NOMO-1 treated with dmso at 0.1 percent for 144 hours (cell line): ENCODE measurements around the gene CD207.
"Not testable (repeated sequence)": the region's sequence is repeated elsewhere in the genome, so short reads cannot be mapped to it uniquely, and the experiment has no call there.

ENCODE experiments used
- DNase-seq: peaks from one replicate; lab custom pipeline; 2025; ENCODE audit not compliant: unreplicated experiment; lab: John Stamatoyannopoulos, UW

Gene CD207

DNA sequence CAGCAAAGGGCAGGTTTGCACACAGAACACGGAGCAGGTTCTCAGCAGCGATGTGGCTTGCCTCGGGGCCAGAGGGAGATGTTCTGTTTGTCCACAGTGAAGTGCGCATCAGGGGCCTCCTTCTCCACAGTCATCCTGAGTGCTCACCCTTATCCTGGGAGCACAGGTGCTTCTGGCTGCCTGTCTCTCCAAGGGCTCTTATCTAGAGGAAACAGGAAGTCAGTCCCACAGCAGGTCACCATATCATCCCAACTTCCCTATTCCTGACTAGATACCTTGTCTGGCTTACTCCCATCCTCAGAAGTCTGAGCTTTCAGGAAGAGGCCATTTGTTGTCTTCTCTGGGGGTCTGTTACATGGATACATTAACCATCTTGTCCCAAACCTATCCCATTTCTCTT lies at the start of gene CD207:
CD207 (minus strand) TSS at position 174 of the 400 bp plus-strand sequence; CDS start at position 134, 40 bp downstream.
- DNase-seq, result no peak

DNA sequence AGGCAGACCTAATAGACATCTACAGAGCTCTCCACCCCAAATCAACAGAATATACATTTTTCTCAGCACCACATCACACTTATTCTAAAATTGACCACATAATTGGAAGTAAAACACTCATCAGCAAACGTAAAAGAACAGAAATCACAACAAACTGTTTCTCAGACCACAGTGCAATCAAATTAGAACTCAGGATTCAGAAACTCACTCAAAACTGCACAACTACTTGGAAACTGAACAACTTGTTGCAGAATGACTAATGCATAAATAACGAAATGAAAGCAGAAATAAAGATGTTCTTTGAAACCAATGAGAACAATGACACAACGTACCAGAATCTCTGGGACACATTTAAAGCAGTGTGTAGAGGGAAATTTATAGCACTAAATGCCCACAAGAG lies 42.9 kb upstream of the CD207 start:
- not testable (repeated sequence) for DNase-seq

DNA sequence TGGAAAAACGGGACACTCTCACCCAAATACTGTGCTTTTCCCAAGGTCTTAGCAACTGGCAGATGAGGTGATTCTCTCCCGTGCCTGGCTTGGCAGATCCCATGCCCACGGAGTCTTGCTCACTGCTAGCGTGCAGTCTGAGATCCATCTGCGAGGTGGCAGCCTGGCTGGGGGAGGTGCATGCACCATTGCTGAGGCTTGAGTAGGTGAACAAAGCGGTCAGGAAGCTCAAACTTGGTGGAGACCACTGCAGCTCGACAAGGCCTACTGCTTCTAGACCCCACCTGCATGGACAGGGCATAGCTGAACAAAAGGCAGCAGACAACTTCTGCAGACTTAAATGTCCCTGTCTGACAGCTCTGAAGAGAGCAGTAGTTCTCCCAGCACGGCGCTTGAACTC lies 40.5 kb upstream of the CD207 start:
- DNase-seq, result not testable (repeated sequence)

DNA sequence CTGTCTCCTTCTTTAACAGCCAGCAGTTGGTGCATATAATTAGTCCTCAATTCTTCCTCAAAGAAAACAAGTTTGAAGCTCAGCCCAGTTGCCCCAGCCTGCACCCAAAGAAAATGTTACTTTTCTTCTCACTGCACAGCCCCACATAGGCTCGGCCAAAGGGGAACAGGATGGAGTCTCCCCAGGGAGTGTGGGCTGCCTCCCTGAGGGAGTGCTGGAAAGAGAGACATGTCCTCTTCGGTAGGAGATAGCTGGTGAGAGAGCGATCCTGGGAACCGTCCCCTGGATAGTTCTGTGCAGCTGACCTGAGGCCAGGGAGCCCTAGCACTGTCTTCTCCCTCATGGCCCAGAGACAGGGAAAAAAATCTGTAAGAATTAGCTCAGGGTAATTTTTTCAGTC lies 37.9 kb upstream of the CD207 start:
- no peak for DNase-seq

DNA sequence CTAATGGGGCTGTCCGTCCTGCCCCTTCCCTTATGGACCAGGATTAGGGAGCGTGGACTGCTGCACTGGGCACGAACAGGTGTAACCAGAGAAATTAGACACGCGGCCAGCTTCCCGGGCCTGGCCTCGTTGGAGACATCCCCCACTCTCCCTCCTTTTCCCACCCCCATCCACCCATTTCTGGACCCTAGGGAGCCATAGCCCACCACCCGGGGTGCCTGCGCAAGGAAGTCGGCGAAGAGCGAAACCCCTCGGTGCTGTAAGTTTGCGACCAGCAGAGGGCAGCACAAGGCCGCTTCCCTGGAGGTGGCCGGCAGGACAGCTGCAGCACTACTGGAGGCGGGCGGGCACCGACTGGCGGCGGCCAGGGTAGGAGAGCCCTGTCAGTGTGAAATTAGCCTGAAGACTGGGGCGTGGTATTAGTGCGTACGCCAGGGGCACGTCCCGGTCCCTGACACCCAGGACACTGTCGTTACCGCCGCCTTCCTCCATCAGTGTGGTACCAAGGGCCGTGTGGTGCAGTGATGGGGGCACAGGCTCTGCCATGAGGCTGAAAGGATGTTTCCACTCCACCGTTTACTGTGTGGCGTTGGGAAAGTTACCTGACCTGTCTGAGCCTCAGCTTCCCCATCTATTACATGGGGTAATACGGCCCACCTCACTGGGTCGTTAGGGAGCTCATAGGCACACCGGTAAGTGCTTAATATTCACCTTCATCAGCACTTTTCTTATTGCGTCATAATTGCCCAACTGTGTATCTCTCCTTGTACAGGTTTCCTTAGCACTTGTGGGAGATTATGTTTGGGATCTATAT lies 36.0 kb upstream of the CD207 start:
- DNase-seq, result peak; percentile 67

DNA sequence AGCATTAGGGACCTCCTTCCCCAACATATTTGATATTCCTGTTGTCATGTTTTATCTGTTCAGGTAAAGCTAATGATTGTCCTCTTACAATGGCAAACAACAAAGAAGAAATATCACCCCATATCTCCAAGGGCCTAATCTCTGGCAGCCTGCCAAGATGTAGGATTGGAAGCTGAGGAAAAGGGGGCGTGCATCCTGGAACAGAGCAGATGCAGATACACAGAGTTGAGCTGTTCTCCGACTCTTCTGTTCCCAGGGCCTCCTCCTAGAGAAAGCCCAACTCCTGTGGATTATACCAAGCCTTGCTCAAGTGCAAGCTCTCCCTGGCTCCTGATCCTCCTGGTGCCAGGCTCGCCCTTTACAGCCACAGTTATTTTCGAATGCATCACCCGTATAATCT lies 35.2 kb upstream of the CD207 start:
- no peak for DNase-seq

DNA sequence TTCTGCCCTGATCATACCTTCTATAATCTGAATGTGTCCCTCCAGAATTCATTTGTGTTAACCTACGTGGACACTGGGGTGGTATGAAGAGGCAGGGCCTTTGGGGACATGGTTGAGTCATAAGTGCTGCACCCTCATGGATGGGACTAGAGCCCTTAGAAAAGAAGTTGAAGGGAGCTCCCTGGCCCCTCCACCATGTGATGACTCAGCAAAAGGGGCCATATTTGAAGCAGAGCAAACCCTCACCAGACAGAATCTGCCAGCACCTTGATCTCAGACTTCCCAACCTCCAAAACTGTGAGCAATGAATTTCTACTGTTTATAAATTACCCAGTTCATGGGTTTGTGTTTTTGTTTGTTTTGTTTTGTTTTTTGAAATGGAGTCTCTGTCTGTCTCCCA lies 33.4 kb upstream of the CD207 start:
- no peak for DNase-seq

DNA sequence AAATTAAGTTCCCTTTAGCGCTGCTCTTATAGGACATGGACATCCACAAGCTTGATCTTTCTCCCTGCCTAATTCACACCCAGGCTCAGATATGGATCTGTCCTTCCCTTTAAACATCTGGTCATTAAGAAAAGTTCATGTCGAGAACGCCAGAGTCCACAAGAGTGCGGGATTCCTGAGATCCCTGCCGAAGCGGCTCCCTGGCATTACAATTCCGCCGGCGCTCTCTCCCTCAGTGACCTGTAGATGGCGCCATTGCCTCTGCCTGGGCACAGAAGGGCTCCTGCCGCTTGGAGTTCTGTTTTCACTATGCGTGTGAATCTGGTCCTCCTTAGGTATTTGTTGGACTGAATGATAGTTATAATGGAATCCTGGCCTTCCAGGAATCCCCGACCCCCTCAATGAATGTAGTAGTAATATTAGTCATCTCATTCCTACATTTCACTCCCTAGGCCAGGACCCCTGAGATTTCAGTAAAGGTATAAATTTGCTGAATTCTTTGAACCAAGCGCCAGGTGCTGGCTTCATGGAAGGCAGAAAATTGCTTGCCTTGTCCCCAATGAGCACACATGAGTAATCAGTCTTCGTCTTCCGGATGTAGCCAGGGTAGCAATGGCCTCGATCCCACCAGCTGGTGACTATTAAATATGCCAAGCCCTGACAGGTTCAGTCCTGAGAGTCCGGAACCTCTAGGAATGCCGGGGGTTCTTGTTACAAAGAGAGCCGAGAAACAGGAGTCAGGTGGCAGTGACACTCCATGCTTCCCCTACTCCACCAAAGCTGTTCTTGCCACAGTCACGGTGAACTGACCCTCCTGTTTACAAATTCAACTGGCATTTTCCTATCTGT lies 26.4 kb upstream of the CD207 start:
- peak; percentile 36 for DNase-seq

DNA sequence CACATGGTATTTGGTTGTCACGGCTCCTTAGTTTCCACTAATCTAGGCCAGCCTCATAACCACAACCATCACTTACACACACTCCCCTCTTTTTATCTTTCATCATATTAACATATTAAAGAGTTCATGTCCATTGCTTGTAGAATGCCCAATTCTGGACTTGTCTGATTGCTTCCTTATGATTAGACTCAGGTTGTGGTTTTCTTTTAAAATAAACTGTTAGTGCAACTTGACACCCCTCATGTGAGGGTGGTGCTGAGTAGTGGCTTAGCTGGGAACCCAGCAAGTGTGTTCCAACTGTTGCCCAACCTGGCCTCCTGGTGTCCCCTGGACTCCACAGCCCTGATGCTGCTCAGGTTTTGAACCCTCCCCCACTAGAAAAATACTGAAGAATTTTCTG lies 20.1 kb upstream of the CD207 start:
- DNase-seq, result no peak

DNA sequence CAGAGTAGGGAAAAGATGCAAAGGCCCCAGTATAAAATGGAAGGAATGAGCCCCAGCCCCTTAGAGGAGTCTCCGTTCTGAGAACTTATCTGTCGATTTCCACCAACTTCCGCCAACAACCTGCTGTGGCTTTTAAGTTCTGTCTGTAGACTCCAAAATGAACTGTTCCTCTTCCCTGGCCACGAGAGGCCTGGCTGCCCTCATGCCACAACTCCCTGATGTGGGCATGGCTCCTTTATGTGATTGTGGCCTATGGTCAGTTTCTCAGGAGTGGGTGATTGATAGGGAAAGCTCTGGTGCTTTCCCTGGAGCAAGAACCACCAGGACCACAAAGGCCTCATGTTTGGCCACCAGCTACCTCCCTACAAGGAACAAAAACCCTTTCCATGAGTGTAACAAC lies 18.8 kb upstream of the CD207 start:
- no peak for DNase-seq

DNA sequence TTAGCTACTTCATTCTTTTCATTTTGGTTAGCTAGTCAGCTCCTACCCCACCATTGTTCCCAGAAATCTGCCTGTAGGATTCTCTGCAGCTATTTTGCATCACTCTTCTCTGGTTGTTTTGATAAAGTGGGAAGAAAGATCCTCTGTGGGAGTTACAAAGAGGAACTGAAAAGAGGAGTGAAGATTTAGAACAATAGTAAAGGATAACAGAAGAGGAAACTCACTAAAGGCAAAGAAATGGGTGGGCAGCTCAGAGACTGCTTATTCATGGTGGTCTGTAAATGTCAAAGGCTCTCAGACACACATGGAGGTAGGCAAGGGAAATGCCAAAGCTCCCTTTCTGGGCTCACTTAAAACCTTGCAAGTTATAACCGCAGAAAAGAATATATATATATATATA lies 17.2 kb upstream of the CD207 start:
- DNase-seq, result no peak

DNA sequence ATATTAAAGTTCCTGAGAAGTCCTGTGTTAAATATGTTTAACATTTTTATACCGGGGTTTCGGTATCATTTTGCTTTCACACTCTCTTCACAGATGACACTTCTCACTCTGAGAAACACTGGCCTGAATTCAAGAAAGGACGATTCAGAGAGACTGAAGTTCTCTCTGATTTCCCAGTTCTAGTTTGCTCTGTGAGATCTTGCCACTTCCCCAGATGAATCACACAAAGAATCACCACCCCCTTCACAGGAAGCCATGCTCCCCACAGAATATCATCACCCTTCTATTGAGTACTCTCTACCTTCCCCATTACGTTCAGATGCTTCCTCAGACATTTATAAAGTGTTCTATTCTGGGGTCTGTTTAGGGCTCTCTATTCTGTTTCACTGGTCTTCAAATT lies 16.1 kb upstream of the CD207 start:
- peak; percentile 60 for DNase-seq

DNA sequence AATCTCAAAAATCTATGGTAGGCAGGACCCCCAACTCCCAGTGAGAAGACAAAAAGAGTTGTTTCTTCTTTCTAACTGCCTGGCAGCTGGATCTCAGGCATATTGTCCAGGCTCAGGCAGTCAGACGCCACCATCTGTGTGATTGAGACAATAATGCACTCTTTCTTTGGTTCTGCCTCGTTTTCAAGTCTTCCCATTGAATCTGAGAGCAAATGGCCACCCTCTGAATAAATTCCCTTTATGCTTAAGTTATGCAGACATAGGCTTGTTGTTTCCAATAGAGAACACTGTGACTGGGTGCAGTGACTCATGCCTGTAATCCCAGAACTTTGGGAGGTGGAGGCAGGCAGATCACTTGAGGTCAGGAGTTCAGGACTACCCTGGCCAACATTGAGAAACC lies 15.3 kb upstream of the CD207 start:
- DNase-seq, result no peak

DNA sequence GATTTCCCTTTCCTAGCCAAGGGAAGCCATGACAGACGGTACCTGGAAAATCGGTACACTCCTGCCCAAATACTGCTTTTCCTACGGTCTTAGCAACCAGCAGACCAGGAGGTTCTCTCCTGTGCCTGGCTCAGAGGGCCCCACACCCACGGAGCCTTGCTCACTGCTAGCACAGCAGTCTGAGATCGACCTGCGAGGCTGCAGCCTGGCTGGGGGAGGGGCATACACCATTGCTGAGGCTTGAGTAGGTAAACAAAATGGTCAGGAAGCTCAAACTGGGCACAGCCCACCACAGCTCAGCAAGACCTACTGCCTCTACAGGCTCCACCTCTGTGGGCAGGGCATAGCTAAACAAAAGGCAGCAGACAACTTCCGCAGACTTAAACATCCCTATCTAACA lies 6.8 kb upstream of the CD207 start:
- DNase-seq, result no peak

DNA sequence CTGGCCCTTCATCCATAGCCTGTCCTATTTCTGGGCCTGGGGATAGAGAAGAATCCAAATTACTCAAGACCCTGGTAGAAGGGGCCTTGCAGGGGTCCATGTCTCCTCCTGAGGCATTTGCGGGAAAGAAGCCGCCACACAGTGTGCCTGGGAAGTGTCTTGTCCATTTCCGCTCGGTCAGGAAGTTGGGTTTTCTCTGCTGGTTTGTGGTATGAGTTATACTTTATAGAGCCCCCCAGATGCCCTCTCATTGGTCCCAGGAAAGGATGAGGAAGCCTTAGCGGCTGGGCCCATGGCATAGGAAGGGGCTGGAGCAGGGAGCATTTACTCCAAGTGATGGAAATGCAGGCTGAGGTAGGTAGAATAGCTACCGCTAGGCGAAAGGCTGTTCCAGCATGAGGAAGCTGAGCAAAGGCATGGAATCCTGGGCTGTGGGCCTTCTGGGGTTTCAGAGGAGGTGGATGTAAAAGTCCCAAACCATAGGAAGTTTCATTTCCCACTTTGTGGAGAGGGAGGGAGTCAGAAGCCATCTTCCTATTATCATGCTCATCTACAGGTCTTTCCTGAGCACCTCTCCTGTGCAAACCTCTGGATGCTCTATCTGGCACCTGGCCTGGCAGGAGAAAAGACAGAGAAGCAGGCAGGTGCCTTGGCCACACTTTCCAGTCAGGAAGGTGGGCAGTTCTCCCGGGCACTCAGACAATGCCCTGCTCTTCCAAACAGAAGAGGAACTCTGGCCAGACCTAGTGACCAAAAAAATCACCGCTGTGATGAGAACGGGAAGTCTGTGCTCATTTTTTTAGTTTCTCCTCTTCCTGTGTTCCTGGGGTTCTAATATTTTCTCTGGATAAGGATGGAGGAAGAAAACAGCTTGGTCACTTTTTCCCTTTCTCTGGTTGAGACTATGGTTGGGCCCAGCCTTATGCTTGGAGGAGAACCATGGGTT lies 2.6 kb upstream of the CD207 start:
- no peak for DNase-seq

DNA sequence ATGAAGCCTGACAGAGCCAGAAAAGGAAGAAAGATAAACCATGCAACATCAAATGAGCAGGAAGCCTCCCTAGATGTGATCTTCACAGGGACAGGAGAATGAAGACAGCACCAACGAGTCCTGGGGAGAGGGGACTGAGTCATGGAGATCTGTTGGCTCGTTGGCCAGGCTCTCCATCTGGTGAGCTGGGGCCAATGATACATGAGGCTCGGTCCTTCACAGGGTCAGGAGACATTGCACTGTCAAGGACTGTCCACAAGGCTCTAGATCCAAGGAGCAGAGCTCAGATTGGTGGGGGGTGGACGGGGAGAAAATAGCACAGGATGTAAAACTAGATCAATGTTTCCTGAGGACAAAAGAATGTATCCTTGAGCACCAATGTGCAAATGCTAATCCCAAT lies 735 bp downstream of the CD207 start:
- DNase-seq, result no peak

DNA sequence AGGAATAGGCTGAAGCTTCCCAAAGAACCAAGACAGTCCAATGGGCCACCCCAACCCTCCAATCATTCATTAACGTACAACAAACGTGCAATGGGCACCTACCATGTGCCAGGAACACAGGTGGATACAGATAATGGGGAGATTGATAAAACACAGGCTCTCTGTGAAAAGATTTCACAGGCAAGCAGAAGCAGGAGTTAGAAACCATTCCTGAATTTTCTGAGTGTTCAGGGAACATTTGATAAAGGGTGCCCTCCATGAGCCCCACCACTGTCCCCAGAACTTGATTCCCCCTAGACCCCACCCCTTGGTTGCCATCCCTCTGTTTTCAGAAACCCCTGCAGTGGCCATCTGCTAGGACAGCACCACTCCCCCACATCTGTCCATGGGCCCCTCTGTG lies 1.5 kb downstream of the CD207 start:
- DNase-seq, result no peak

DNA sequence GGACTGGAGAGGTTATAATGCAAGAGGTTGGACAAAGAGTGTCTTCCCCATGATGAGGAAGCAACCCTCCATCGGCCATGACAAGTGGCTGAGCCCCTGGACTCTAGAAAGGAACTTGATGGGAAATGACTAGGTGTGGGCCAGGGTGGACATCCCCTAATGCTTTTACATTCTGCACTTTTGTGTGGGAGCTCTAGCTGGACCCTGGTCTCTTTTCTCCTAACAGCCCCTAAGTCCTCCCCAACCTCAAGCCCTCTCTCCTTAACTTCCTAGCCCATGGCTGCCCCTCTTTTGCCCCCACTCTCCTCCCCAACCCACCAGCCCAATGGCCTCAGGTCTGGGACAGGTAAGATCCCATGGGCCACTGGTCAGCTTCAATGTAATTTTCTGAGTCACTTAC lies 2.4 kb downstream of the CD207 start:
- DNase-seq, result no peak

DNA sequence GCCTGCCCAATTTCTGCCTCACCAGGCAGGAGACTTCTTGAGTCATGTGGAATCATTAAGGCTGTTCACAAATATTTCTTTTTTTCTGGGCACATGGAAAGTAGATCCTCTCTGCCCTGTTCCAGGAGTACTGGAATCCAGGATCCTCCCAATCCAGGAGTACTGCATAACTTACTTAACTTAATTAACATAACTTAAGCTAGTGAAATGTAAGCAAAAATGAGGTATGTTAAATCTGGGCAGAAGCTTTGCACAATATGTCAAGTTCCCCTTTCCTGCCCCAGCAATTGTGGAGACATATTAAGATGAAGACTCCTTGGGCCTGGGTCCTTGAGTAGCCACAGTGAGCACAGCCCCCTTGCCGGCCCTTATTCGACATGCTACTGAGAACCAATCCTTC lies 3.2 kb downstream of the CD207 start:
- no peak for DNase-seq

DNA sequence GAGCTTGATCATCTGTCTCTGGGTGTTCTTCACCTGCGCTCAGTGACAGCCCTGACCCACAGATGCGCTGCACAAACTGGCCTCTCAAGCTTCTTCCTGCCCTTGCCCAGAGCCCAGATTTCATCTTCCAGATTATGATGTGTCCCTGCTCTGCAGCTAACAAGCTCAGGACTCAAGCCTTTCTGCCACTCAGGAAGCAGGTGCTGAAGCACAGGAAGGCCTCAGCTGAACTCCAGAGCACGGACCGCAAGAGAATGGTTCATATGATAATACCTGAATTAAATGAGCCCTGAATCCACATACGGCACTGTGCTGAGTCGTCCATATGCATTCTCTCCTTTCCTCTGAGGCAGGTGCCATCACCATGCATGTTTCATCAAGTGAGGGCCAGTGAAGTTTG lies 3.8 kb downstream of the CD207 start:
- no peak for DNase-seq

DNA sequence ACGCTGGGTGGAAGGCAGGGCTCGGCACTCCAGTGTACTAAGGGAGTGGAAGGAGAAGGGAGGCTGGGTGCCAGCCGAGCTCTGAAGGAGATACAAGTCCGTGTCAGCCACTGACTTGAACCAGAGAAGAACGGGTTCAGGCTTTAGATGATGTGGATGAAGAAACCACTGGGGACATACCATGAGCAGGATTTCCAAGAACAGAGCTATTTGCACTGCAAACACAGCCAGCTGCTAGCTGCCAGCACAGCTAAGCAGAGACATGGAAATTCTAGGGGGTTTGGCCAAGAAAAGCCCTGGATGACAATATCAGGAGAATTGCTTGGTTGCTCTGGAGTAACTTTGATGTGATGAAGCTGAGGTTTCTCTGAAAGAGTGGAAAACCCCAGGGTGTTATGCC lies 5.2 kb downstream of the CD207 start:
- no peak for DNase-seq
